CD4-positive, CD25-positive, alpha-beta regulatory T cell (primary cell): Measurements from ENCODE around the gene ASPHD2. TPM values are rescaled to one million over a fixed set of nuclear protein-coding genes. Genes with fewer than 3 reads are reported as not detected.
A peak's percentile ranks its signal among the peaks of the same experiment; 100 is the strongest.

Source experiments
- ATAC-seq, 2 donors: fragments of 150-1000 bp; cut with Tn5 transposase; one replicate each; pipeline ENCODE4 v1.10.0; 2021; ENCODE audit warnings: low read depth in 2 of 2, moderate number of reproducible peaks in 2 of 2, moderate library complexity in 1 of 2
- DNase-seq, 3 donors: peaks; one replicate each; pipeline versions ENCODE4 v3.0.0 to v3.0.0-alpha.2; 2012 to 2022; ENCODE audit warnings: mixed read lengths in 1 of 3
- H3K27ac ChIP-seq: one replicate; pipeline ENCODE4 v1.7.0; 2013; ENCODE audit warnings: mild to moderate bottlenecking, low read length; ENCODE audit not compliant: insufficient read depth, poor library complexity, severe bottlenecking
- H3K27me3 ChIP-seq: one replicate; pipeline ENCODE4 v1.7.0; 2013; ENCODE audit warnings: low read length; ENCODE audit not compliant: control insufficient read depth, insufficient read depth
- H3K36me3 ChIP-seq: one replicate; pipeline ENCODE4 v1.7.0; 2013; ENCODE audit warnings: mild to moderate bottlenecking, low read length, moderate library complexity; ENCODE audit not compliant: control insufficient read depth, insufficient read depth
- H3K4me1 ChIP-seq: 2 replicates; pipeline ENCODE4 v1.7.0; 2013; ENCODE audit warnings: mild to moderate bottlenecking, low read length; ENCODE audit not compliant: insufficient read depth, control insufficient read depth, poor library complexity, severe bottlenecking
- H3K4me3 ChIP-seq: one replicate; pipeline ENCODE4 v1.7.0; 2013; ENCODE audit warnings: low read depth, mild to moderate bottlenecking, low read length, moderate library complexity
- H3K9me3 ChIP-seq, 2 experiments: 1 replicate in 1 of 2; 2 replicates in 1 of 2; pipeline ENCODE4 v1.7.0; 2013; ENCODE audit warnings: low read length in 2 of 2, mild to moderate bottlenecking in 1 of 2, moderate library complexity in 1 of 2; ENCODE audit not compliant: control insufficient read depth in 2 of 2
- H3K27ac Mint-ChIP-seq, 3 donors: one replicate each; pipeline ENCODE4 v1.8.0; 2020 to 2022; ENCODE audit warnings: mild to moderate bottlenecking in 3 of 3, mixed read lengths in 3 of 3, moderate library complexity in 2 of 3
- H3K27me3 Mint-ChIP-seq: one replicate; pipeline ENCODE4 v1.8.0; 2022; ENCODE audit warnings: mild to moderate bottlenecking, mixed read lengths
- H3K36me3 Mint-ChIP-seq: one replicate; pipeline ENCODE4 v1.8.0; 2020; ENCODE audit warnings: mixed read lengths
- H3K4me1 Mint-ChIP-seq, 4 donors: one replicate each; pipeline ENCODE4 v1.8.0; 2020 to 2022; ENCODE audit warnings: mixed read lengths in 4 of 4, mild to moderate bottlenecking in 1 of 4
- H3K4me3 Mint-ChIP-seq, 4 donors: one replicate each; pipeline ENCODE4 v1.8.0; 2020 to 2022; ENCODE audit warnings: mild to moderate bottlenecking in 4 of 4, mixed read lengths in 4 of 4, moderate library complexity in 3 of 4
- H3K9me3 Mint-ChIP-seq, 7 donors: one replicate each; pipeline ENCODE4 v1.8.0; 2020 to 2022; ENCODE audit warnings: mixed read lengths in 7 of 7, mild to moderate bottlenecking in 3 of 7, moderate library complexity in 2 of 7
- polyA plus RNA-seq, 4 donors: library from polyadenylated mRNA; unstranded; fragments of 300-500 nt; fragmentation: Illumina TruSeq; gene quantifications; one replicate each; pipeline ENCODE4 v1.2.3, GENCODE V29; 2021
- total RNA-seq: library from RNA; stranded (reverse); gene quantifications from one replicate; pipeline ENCODE4 v1.2.3, GENCODE V29; 2022

ASPHD2 gene
- total RNA-seq: 4.3 TPM
- polyA plus RNA-seq: 1 to 10 TPM; 3.1 to 8.5 (median 4.4) TPM

GRCh38 chr22:26428515-26429457 lies at the start of gene ASPHD2:
ASPHD2 (plus strand) TSS chr22:26429260; CDS start chr22:26433616, 4,356 bp downstream.
- Mint-ChIP-seq H3K36me3 (no peaks in the 10 kb centered on the region), H3K4me3 (peak within 1 kb of the TSS; percentile 95 to 100 (median 96)), H3K4me1 (peaks cover 6 to 43% (median 27%) of the 10 kb centered on the region in 4 donors), H3K27me3 (peaks cover 5% of the 10 kb centered on the region), H3K27ac (peak within 1 kb of the TSS; percentile 96 to 100 (median 97)), H3K9me3 (peaks cover 0 to 2% (median 0%) of the 10 kb centered on the region in 7 donors)
- DNase-seq: peak; percentile 77 to 90 (median 86)
- Histone ChIP-seq H3K4me3 (peak within 1 kb of the TSS; percentile 96), H3K36me3 (peaks cover 4% of the 10 kb centered on the region), H3K27ac (peak within 1 kb of the TSS; percentile 96), H3K9me3 (peaks cover 0 to 2% of the 10 kb centered on the region in 2 experiments), H3K4me1 (peaks cover 19% of the 10 kb centered on the region), H3K27me3 (no peaks in the 10 kb centered on the region)
- peak; percentile 86 to 88 for ATAC-seq

GRCh38 chr22:26380072-26380830 lies 48.8 kb upstream of the ASPHD2 start:
- H3K36me3 ChIP-seq: no peaks in the 10 kb centered on the region
- no peak for DNase-seq
- no peak overlapping the region for H3K27ac ChIP-seq
- Mint-ChIP-seq H3K27me3 (peaks cover 60% of the 10 kb centered on the region), H3K27ac (no peak overlapping the region), H3K4me3 (no peak overlapping the region), H3K4me1 (peaks cover 0 to 7% (median 6%) of the 10 kb centered on the region in 4 donors), H3K9me3 (peaks cover 0 to 6% (median 0%) of the 10 kb centered on the region in 7 donors), H3K36me3 (no peaks in the 10 kb centered on the region)
- no peak for ATAC-seq
- H3K9me3 ChIP-seq: no peaks in the 10 kb centered on the region
- peaks cover 33% of the 10 kb centered on the region for H3K27me3 ChIP-seq
- no peaks in the 10 kb centered on the region for H3K4me1 ChIP-seq
- no peak overlapping the region for H3K4me3 ChIP-seq

GRCh38 chr22:26382782-26383181 lies 46.3 kb upstream of the ASPHD2 start:
- Histone ChIP-seq H3K4me1 (no peaks in the 10 kb centered on the region), H3K9me3 (no peaks in the 10 kb centered on the region), H3K36me3 (no peaks in the 10 kb centered on the region), H3K4me3 (no peak overlapping the region), H3K27me3 (peaks cover 28% of the 10 kb centered on the region), H3K27ac (no peak overlapping the region)
- H3K9me3 Mint-ChIP-seq: peaks cover 0 to 6% (median 0%) of the 10 kb centered on the region in 7 donors
- DNase-seq (no peak), ATAC-seq (no peak)
- no peak overlapping the region for H3K27ac Mint-ChIP-seq
- peaks cover 0 to under 1% (median under 1%) of the 10 kb centered on the region in 4 donors for H3K4me1 Mint-ChIP-seq
- no peak overlapping the region for H3K4me3 Mint-ChIP-seq
- no peaks in the 10 kb centered on the region for H3K36me3 Mint-ChIP-seq
- H3K27me3 Mint-ChIP-seq: peaks cover 61% of the 10 kb centered on the region

GRCh38 chr22:26383968-26384556 lies 45.0 kb upstream of the ASPHD2 start:
- Histone ChIP-seq H3K4me3 (no peak overlapping the region), H3K9me3 (no peaks in the 10 kb centered on the region), H3K36me3 (no peaks in the 10 kb centered on the region), H3K4me1 (no peaks in the 10 kb centered on the region), H3K27ac (no peak overlapping the region), H3K27me3 (peaks cover 30% of the 10 kb centered on the region)
- Mint-ChIP-seq H3K27ac (no peak overlapping the region), H3K9me3 (peaks cover 0 to 4% (median 0%) of the 10 kb centered on the region in 7 donors), H3K4me3 (no peak overlapping the region), H3K4me1 (no peaks in the 10 kb centered on the region), H3K27me3 (peaks cover 68% of the 10 kb centered on the region), H3K36me3 (no peaks in the 10 kb centered on the region)
- no peak for DNase-seq
- ATAC-seq: no peak

- Mint-ChIP-seq H3K4me3 (no peak overlapping the region), H3K27ac (no peak overlapping the region), H3K4me1 (no peaks in the 10 kb centered on the region), H3K36me3 (no peaks in the 10 kb centered on the region), H3K27me3 (peaks cover 63% of the 10 kb centered on the region), H3K9me3 (peaks cover 0 to 3% (median 0%) of the 10 kb centered on the region in 7 donors)
- H3K9me3 ChIP-seq: no peaks in the 10 kb centered on the region
- DNase-seq: no peak
- H3K36me3 ChIP-seq: no peaks in the 10 kb centered on the region
- H3K4me3 ChIP-seq: no peak overlapping the region
- peaks cover 24% of the 10 kb centered on the region for H3K27me3 ChIP-seq
- no peak overlapping the region for H3K27ac ChIP-seq
- no peak for ATAC-seq
- H3K4me1 ChIP-seq: no peaks in the 10 kb centered on the region
These were observed 43.9 kb upstream of the ASPHD2 start for GRCh38 chr22:26385164-26385563.

- peaks cover 13% of the 10 kb centered on the region for H3K27me3 ChIP-seq
- H3K4me1 Mint-ChIP-seq: no peaks in the 10 kb centered on the region
- no peak overlapping the region for H3K4me3 ChIP-seq
- peaks cover 0 to 3% (median 0%) of the 10 kb centered on the region in 7 donors for H3K9me3 Mint-ChIP-seq
- ATAC-seq: no peak
- H3K36me3 ChIP-seq: no peaks in the 10 kb centered on the region
- no peaks in the 10 kb centered on the region for H3K9me3 ChIP-seq
- no peak for DNase-seq
- H3K27me3 Mint-ChIP-seq: peaks cover 49% of the 10 kb centered on the region
- H3K36me3 Mint-ChIP-seq: no peaks in the 10 kb centered on the region
- no peak overlapping the region for H3K27ac ChIP-seq
- no peaks in the 10 kb centered on the region for H3K4me1 ChIP-seq
- no peak overlapping the region for H3K4me3 Mint-ChIP-seq
- no peak overlapping the region for H3K27ac Mint-ChIP-seq
These were observed 39.9 kb upstream of the ASPHD2 start for GRCh38 chr22:26389125-26389524.

GRCh38 chr22:26391091-26391490 lies 38.0 kb upstream of the ASPHD2 start:
- no peak overlapping the region for H3K27ac Mint-ChIP-seq
- ATAC-seq (no peak), DNase-seq (no peak)
- Histone ChIP-seq H3K4me1 (no peaks in the 10 kb centered on the region), H3K4me3 (no peak overlapping the region), H3K36me3 (no peaks in the 10 kb centered on the region), H3K9me3 (no peaks in the 10 kb centered on the region), H3K27ac (no peak overlapping the region), H3K27me3 (peaks cover 10% of the 10 kb centered on the region)
- H3K27me3 Mint-ChIP-seq: peaks cover 36% of the 10 kb centered on the region
- H3K36me3 Mint-ChIP-seq: no peaks in the 10 kb centered on the region
- peaks cover 0 to 3% (median 0%) of the 10 kb centered on the region in 7 donors for H3K9me3 Mint-ChIP-seq
- no peaks in the 10 kb centered on the region for H3K4me1 Mint-ChIP-seq
- no peak overlapping the region for H3K4me3 Mint-ChIP-seq
